Measurements from ENCODE around the gene NEFH.
A peak's percentile ranks its signal among the peaks of the same experiment; 100 is the strongest.

Gene NEFH

DNA sequence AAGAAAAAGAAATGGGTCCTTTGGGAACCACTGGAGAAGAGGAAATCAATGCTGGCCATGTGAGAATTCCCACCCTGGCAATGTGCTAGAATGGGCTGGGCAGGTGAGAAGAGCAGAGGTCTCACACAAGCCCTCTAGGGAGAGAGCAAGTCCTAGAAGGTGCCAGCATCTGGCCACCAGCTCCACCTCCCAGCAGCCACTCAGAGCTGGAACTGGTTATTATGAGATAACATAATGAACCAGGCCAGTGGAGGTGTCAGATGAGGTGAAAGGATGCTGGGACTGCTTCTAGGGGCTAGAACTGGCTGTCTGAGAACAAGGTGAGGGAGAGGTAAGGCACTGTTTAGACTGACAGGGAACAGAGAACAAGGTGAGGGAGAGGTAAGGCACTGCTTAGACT is 29.3 kb downstream of the NEFH start:
- DNase-seq, result no peak

GRCh38 chr22:29509815-29510214 is 29.8 kb downstream of the NEFH start:
- DNase-seq, result no peak

GRCh38 chr22:29510542-29510941 is 30.5 kb downstream of the NEFH start:
- DNase-seq, result no peak

DNA sequence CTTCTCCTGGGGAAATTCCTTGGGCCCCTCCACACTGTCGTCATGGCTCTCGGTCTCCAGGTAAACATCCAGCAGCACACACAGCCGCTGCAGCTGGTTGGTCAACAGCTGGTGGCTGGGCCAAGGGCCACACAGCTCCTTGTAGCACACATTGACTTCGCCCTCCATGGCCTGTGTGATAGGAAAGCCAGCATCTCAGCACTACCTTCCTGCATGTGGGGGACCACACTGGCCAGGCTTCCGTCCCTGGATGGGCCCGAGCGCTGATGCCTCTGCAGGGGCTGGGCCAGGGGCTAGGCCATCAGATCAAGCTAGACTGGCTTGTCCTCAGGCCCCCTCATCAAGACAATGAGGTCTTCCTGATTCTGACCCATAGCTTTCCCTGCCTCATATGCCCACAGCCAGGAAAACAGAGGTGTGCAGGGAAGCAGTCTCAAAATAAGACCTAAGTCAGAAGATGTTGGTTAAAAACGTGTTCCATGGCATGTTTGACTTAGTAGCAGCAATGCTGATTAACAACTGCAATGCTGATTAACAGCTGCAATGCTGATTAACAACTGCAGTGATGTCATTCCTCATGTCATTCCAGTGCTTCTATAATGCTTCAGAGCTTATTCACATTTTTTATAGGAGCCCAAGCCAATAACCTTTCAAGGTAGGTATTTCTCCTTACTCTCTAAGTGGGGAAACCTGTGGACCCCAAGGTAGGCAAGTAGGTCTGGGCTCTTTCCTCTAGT is 31.3 kb downstream of the NEFH start:
- DNase-seq, result no peak

DNA sequence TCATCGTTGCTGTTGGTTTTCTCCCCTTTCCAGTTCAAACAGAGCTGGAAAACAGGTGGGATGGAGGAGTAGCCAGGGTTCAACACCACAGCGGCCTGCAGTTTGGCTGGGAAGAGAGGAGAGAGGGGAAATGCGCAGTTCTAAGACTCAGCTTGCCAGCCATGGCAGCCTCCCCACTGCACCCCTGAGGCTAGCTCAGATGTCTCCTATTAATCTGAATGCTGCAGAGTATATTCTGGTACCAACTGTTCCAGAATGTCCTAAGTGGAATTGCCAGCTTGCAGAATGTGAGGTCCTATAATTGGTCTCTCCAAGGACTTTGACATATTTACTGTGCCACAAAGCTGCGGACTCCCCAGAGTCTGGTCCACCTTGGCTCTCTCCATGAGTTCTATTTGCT is 32.0 kb downstream of the NEFH start:
- no peak for DNase-seq

DNA sequence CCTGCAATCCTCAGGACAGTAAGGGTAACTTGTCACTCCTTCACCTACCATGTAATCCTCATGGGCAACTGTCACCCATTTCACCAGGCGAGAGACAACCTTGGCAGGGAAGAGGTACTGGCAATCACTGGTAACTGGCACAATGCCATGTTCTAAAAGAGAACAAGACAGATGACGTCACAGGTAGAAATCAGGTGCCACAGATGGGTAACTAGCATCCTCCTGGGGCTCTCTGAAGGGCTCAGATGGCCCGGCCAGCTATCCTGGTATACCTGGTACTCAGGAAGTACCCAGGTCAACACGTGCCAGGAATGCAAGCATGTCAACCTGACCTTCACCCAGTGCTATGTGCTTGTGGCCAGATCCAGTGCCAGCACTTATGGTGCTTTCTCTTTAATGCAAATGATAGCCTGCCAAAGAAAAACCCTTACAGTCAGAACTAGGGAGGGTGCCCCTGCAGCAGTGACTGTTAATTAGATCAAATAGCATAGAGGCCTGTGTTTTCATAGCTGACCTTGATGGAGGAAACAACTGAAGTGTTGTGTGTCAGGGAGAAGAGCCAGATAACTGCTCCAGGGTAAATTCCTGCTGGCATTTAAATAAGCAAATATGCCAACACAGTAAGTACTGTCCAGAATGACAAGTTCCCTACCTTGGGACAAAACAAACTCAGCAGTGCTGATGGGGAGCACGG is 37.3 kb downstream of the NEFH start:
- DNase-seq, result no peak

DNA sequence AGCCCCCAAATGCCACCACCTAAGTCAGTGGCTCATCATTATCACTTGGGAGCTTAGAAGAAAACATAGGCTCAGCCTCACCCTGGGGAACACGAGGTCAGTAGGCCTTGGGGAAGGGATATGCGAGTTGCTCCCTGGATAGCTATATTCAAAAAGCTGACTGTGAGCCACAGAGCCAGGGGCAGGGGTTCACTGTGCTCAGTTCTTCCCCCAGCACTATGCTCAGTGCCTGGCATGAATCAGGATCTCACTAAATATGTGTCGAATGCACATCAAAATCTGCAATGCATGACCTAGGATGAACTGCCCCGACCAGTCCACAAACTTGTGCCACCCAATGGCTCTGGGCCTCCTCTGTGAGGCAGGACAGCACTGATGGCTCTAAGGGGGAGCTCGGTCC is 38.4 kb downstream of the NEFH start:
- DNase-seq, result no peak

DNA sequence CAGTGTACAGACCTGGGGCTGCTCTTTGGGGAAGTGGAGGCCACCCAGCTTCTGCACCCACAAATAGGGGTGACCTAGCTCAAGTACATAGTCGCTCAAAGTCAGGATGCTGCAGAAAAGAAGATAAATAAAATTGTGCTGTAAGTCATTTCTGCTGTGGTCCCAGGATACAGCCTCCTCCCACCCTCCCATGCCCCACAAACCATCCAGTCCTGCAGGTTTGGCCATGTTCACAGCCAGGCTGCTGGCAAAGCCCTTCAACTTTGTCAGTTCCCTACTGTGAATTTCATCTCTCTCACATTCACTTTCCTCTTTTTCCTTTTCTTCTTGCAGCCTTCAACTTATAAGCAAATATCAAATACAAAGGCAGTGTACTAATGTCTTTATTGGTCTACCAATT is 40.0 kb downstream of the NEFH start:
- no peak for DNase-seq

DNA sequence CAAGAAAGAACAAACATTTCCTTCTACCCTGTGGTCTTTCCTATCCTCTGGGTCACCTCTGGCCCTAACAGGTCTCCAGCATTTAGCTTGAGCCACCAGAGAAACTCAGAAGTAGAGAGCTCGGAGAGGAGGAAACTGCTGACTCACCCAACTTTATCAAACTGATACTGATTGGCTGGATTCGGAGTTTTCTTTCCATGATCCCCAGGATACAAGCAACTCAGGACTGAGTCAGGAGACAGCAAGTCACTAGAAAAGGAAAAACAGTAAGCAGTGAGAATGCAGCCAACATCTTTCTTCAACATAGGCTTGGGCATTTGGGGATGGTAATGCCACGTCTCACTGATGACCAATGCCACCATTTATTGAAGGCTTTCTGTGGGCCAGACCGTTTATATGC is 40.8 kb downstream of the NEFH start:
- peak; percentile 14 for DNase-seq

DNA sequence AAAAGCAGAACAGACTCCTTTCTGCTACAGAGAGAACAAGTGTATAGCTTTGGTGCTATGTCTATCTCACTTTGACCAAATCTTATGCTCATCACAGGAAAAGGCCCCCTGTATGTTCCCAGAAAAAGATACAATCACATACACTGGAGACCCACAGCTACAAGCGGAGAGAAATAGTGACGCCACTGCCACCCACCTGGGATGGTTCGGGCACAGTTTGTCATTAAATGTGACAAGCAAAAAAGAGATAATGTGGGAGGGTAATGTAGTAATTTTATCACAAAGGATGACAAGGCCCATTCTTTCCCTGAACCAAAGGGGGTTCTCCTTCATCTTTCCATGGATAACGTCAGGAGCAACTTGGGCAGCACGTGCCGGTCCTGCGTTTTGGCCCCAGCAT is 41.5 kb downstream of the NEFH start:
- no peak for DNase-seq

DNA sequence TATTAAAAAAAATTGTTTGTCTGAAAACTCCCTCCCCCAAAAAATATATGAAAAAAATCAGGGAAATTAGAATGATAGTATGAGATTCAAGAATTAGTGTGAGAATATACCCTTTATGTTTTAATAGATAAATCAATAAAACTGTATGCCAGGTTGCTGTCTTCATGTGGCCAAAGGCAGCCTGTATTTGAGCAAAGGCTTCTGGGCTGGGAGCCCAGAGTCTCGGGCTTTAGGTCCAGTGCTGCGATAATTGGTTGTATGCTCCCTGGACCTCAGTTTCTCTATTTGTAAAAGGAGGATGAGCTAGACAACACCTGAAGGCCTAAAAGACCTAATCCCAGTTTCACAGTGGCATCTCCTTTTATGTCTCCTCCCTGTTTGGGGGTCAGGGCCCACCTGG is 43.7 kb downstream of the NEFH start:
- DNase-seq, result no peak

GRCh38 chr22:29524442-29525191 is 44.6 kb downstream of the NEFH start:
- DNase-seq, result peak; percentile 27

DNA sequence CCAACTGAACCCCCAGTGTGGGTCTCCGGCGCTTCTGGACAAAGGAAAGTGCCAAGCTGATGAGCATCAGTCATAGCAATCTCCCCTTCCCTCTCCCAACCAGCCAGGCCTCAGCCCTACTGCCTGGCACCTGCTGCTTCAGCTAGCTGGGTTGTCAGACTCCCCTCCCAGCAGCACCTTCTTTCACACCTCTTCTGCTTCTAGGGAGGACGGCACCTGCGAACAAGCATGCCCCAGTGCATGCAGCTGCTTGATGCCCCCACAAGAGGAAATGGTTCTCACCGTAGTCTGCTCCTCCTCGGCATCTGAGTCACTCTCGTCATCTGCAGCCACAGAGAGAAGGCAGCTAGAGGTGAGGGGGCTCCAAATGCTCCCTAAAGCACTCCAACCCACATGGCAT is 48.1 kb downstream of the NEFH start:
- DNase-seq, result no peak

- no peak for DNase-seq
Observed at GRCh38 chr22:29530716-29531115, 50.7 kb downstream of the NEFH start.

- no peak for DNase-seq
Observed at GRCh38 chr22:29531419-29531818, 51.4 kb downstream of the NEFH start.

GRCh38 chr22:29536411-29536810 is 56.4 kb downstream of the NEFH start:
- DNase-seq, result no peak

DNA sequence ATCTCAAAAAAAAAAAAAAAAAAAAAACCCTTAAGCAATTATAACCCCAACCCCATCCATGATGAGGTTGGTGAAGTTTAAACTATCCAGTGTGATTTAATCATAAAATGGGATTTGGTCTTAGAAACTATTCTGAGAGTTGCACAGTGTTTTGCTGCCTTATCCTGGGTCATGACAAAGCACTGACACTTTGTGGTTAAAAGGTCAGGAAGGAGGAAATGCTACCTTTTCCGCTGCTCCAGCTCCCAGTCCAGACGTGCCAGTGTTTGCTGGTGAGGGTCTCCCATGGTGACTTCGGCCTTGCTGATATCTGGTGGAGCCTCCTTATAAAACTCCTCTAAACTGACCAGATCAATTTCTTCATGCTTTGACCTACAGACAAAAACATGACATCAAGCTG is 59.1 kb downstream of the NEFH start:
- DNase-seq, result no peak

All from fibroblast of skin of scalp (primary cell).